H1 (cell line): ENCODE measurements around the gene HID1. TPM values are rescaled to one million over a fixed set of nuclear protein-coding genes. Genes with fewer than 3 reads are reported as not detected.
A peak's percentile ranks its signal among the peaks of the same experiment; 100 is the strongest.

ENCODE experiments used
- CTCF ChIA-PET: fragments of 300-600 bp; sonication (Branson Sonifier 250); formaldehyde crosslinking; loops from one replicate; lab custom pipeline; 2021; ENCODE audit not compliant: partially characterized antibody; lab: Charles Lee
- POLR2A ChIA-PET: fragments of 300-600 bp; sonication (Branson Sonifier 250); formaldehyde crosslinking; loops from one replicate; lab custom pipeline; 2021; ENCODE audit warnings: inconsistent platforms; ENCODE audit not compliant: partially characterized antibody; lab: Charles Lee
- DNase-seq, 2 experiments: peaks; one replicate each; pipeline versions ENCODE4 v3.0.0 to v3.0.0-alpha.2; 2010 to 2022; ENCODE audit warnings: low spot score in 2 of 2, low read depth in 1 of 2, mixed read lengths in 1 of 2
- FAIRE-seq: peaks from 2 replicates; lab custom pipeline; 2011; peaks lifted over from hg19 to GRCh38; lab: Jason Lieb, UNC
- H2AFZ ChIP-seq: 2 replicates; pipeline ENCODE4 v1.8.1; 2012; ENCODE audit warnings: low read length, inconsistent platforms
- H2AK5ac ChIP-seq: 2 replicates; pipeline ENCODE4 v1.6.1; 2013; ENCODE audit warnings: low read depth, low read length
- H2BK120ac ChIP-seq: replicated peaks from 2 replicates; pipeline ENCODE3; 2013; ENCODE audit warnings: low read depth, low read length, inconsistent platforms
- H2BK12ac ChIP-seq: 2 replicates; pipeline ENCODE4 v1.6.1; 2013; ENCODE audit warnings: low read depth, low read length
- H2BK15ac ChIP-seq: 2 replicates; pipeline ENCODE4 v1.6.1; 2013; ENCODE audit warnings: low read length
- H2BK20ac ChIP-seq: 2 replicates; pipeline ENCODE4 v1.6.1; 2013; ENCODE audit warnings: low read length
- H2BK5ac ChIP-seq: 2 replicates; pipeline ENCODE4 v1.6.1; 2013; ENCODE audit warnings: low read depth, low read length
- H3K14ac ChIP-seq: 2 replicates; pipeline ENCODE4 v1.6.1; 2013; ENCODE audit warnings: inconsistent platforms; ENCODE audit not compliant: insufficient read length
- H3K18ac ChIP-seq: 2 replicates; pipeline ENCODE4 v1.6.1; 2013; ENCODE audit warnings: low read length; ENCODE audit errors: extremely low read depth
- H3K23ac ChIP-seq: 2 replicates; pipeline ENCODE4 v1.6.1; 2013; ENCODE audit warnings: inconsistent platforms; ENCODE audit not compliant: insufficient read length
- H3K23me2 ChIP-seq: 2 replicates; pipeline ENCODE4 v1.6.1; 2013; ENCODE audit warnings: low read depth, low read length
- H3K27ac ChIP-seq: 2 replicates; pipeline ENCODE4 v1.6.1; 2011; ENCODE audit warnings: low read depth, low read length, inconsistent platforms
- H3K27me3 ChIP-seq, 4 experiments: replicated peaks in 1 of 4; 1 replicate in 1 of 4; 2 replicates in 3 of 4; pipeline versions ENCODE4 v1.6.1 to v1.8.1; 2011 to 2013; ENCODE audit warnings: low read length in 3 of 4, mild to moderate bottlenecking in 3 of 4, inconsistent platforms in 2 of 4, mixed read lengths in 2 of 4, moderate library complexity in 1 of 4; ENCODE audit not compliant: control insufficient read depth in 3 of 4, insufficient read depth in 3 of 4; ENCODE audit errors: extremely low read depth in 1 of 4
- H3K36me3 ChIP-seq, 4 experiments: 2 replicates each; pipeline versions ENCODE4 v1.6.1 to v1.8.1; 2011 to 2013; ENCODE audit warnings: mild to moderate bottlenecking in 4 of 4, low read length in 3 of 4, moderate library complexity in 2 of 4, control low read depth in 1 of 4, inconsistent platforms in 1 of 4; ENCODE audit not compliant: insufficient read depth in 4 of 4, control insufficient read depth in 2 of 4
- H3K4ac ChIP-seq: replicated peaks from 2 replicates; pipeline ENCODE3; 2013; ENCODE audit warnings: low read length, low read depth, mixed read lengths, inconsistent platforms; ENCODE audit not compliant: insufficient read length
- H3K4me1 ChIP-seq, 4 experiments: replicated peaks in 1 of 4; 1 replicate in 1 of 4; 2 replicates in 3 of 4; pipeline versions ENCODE4 v1.6.1 to v1.8.1; 2011 to 2013; ENCODE audit warnings: low read length in 3 of 4, inconsistent platforms in 2 of 4, mixed read lengths in 1 of 4; ENCODE audit not compliant: insufficient read depth in 4 of 4, control insufficient read depth in 3 of 4
- H3K4me2 ChIP-seq, 2 experiments: 2 replicates each; pipeline versions ENCODE4 v1.6.1 to v1.8.1; 2011 to 2013; ENCODE audit warnings: low read depth in 2 of 2, low read length in 2 of 2, control low read depth in 1 of 2, inconsistent platforms in 1 of 2, mild to moderate bottlenecking in 1 of 2; ENCODE audit not compliant: insufficient read depth in 1 of 2
- H3K4me3 ChIP-seq, 4 experiments: fragments of 200-600, 300-600 bp in 1 of 4; sonication (generic), shearing (Covaris generic), sonication (Bioruptor Twin) in 1 of 4; 2 replicates each; pipeline versions ENCODE4 v1.5.1 to v1.8.1; 2011 to 2016; ENCODE audit warnings: low read length in 4 of 4, low read depth in 3 of 4, control low read depth in 2 of 4, inconsistent platforms in 2 of 4, mild to moderate bottlenecking in 2 of 4, mixed read lengths in 1 of 4, moderate library complexity in 1 of 4; ENCODE audit not compliant: insufficient read depth in 2 of 4; ENCODE audit errors: extremely low read depth in 1 of 4
- H3K56ac ChIP-seq: replicated peaks from 2 replicates; pipeline ENCODE3; 2013; ENCODE audit warnings: low read depth, mild to moderate bottlenecking, mixed read lengths, low read length, inconsistent platforms; ENCODE audit not compliant: insufficient read length
- H3K79me1 ChIP-seq: 2 replicates; pipeline ENCODE4 v1.6.1; 2013; ENCODE audit warnings: low read depth, low read length, control low read depth
- H3K79me2 ChIP-seq, 2 experiments: 2 replicates each; pipeline versions ENCODE4 v1.6.1 to v1.8.1; 2012 to 2013; ENCODE audit warnings: low read length in 2 of 2, mild to moderate bottlenecking in 2 of 2, inconsistent platforms in 1 of 2; ENCODE audit not compliant: insufficient read depth in 2 of 2, control insufficient read depth in 1 of 2
- H3K9ac ChIP-seq, 4 experiments: replicated peaks in 1 of 4; 1 replicate in 1 of 4; 2 replicates in 3 of 4; pipeline versions ENCODE4 v1.6.1 to v1.8.1; 2011 to 2013; ENCODE audit warnings: low read depth in 3 of 4, low read length in 3 of 4, control low read depth in 2 of 4, mild to moderate bottlenecking in 2 of 4, moderate library complexity in 2 of 4, inconsistent platforms in 1 of 4; ENCODE audit errors: extremely low read depth in 1 of 4
- H3K9me3 ChIP-seq, 2 experiments: 2 replicates each; pipeline versions ENCODE4 v1.6.1 to v1.8.1; 2012 to 2013; ENCODE audit warnings: mild to moderate bottlenecking in 2 of 2, moderate library complexity in 2 of 2, control low read depth in 1 of 2, inconsistent platforms in 1 of 2, low read depth in 1 of 2, low read length in 1 of 2, mixed read lengths in 1 of 2; ENCODE audit not compliant: insufficient read depth in 2 of 2
- H4K20me1 ChIP-seq, 2 experiments: replicated peaks in 1 of 2; 2 replicates each; pipeline versions ENCODE3 to v1.8.1; 2011 to 2013; ENCODE audit warnings: inconsistent platforms in 2 of 2, low read length in 2 of 2, mild to moderate bottlenecking in 1 of 2; ENCODE audit not compliant: insufficient read depth in 2 of 2, control insufficient read depth in 1 of 2
- H4K5ac ChIP-seq: 2 replicates; pipeline ENCODE4 v1.6.1; 2013; ENCODE audit warnings: low read length, low read depth, mixed read lengths, inconsistent platforms; ENCODE audit not compliant: insufficient read length
- H4K8ac ChIP-seq: 2 replicates; pipeline ENCODE4 v1.8.0; 2013; ENCODE audit warnings: mild to moderate bottlenecking, moderate library complexity, low read length, inconsistent platforms; ENCODE audit not compliant: insufficient read depth; ENCODE audit errors: extremely low read depth
- H4K91ac ChIP-seq: replicated peaks from 2 replicates; pipeline ENCODE3; 2013; ENCODE audit warnings: low read length, mixed read lengths, inconsistent platforms; ENCODE audit not compliant: insufficient read length
- CBX8 ChIP-seq: fragments of 300-800, 300-1000 bp; sonication (generic); IDR thresholded peaks from 2 replicates; pipeline ENCODE4 v1.7.1; 2016; ENCODE audit warnings: low read depth, low read length, borderline replicate concordance
- GABPA ChIP-seq: IDR thresholded peaks from 2 replicates; pipeline ENCODE4 v1.6.1; 2011; ENCODE audit warnings: mild to moderate bottlenecking, low read length, moderate library complexity, borderline replicate concordance; ENCODE audit not compliant: insufficient read depth
- HDAC6 ChIP-seq: IDR thresholded peaks from one replicate; pipeline ENCODE4 v1.7.1; 2012; ENCODE audit warnings: low read depth, mild to moderate bottlenecking, inconsistent platforms, low read length, moderate library complexity
- JUND ChIP-seq: IDR thresholded peaks from 2 replicates; pipeline ENCODE4 v1.6.1; 2011; ENCODE audit warnings: mild to moderate bottlenecking, improper control_type of control experiment, low read length
- MAFK ChIP-seq: IDR thresholded peaks from 2 replicates; pipeline ENCODE4 v1.6.1; 2012; ENCODE audit warnings: low read depth, mild to moderate bottlenecking, improper control_type of control experiment, low read length
- NRF1 ChIP-seq: IDR thresholded peaks from 2 replicates; pipeline ENCODE4 v1.6.1; 2011; ENCODE audit warnings: mild to moderate bottlenecking, low read depth, low read length, improper control_type of control experiment
- PHF8 ChIP-seq: fragments of 200-600 bp; sonication (generic); conservative IDR thresholded peaks from 2 replicates; pipeline ENCODE4 v1.7.1; 2012; ENCODE audit warnings: low read depth, mild to moderate bottlenecking, inconsistent platforms, low read length, moderate library complexity
- POLR2A ChIP-seq, 2 experiments: IDR thresholded peaks; 1 replicate in 1 of 2; 2 replicates in 1 of 2; pipeline ENCODE4 v1.6.1; 2011; ENCODE audit warnings: low read depth in 2 of 2, low read length in 2 of 2, mild to moderate bottlenecking in 2 of 2; ENCODE audit errors: control extremely low read depth in 1 of 2
- RNF2 ChIP-seq: fragments of 200-900, 300-1000 bp; sonication (generic); IDR thresholded peaks from 2 replicates; pipeline ENCODE4 v1.7.1; 2016; ENCODE audit warnings: borderline replicate concordance, low read depth, mild to moderate bottlenecking, antibody characterized with exemption, low read length; ENCODE audit not compliant: poor library complexity, severe bottlenecking; ENCODE audit errors: missing control alignments
- SIRT6 ChIP-seq: IDR thresholded peaks from one replicate; pipeline ENCODE4 v1.7.1; 2012; ENCODE audit warnings: low read length, inconsistent platforms
- SRF ChIP-seq: IDR thresholded peaks from 2 replicates; pipeline ENCODE4 v1.6.1; 2011; ENCODE audit warnings: mild to moderate bottlenecking, low read depth, low read length, moderate library complexity
- TCF12 ChIP-seq: IDR thresholded peaks from 2 replicates; pipeline ENCODE4 v1.6.1; 2011; ENCODE audit warnings: low read depth, mild to moderate bottlenecking, low read length
- YY1 ChIP-seq: IDR thresholded peaks from 2 replicates; pipeline ENCODE4 v1.6.1; 2011; ENCODE audit warnings: low read depth, mild to moderate bottlenecking, low read length
- WGBS, 2 experiments: shearing (Covaris generic) in 1 of 2; methylation state at CpG; one replicate each; pipeline versions ENCODE4 v1.1.6 to v1.1.7; 2013 to 2015; ENCODE audit warnings: low lambda C conversion rate in 2 of 2, mixed read lengths in 2 of 2, inconsistent platforms in 1 of 2, low coverage in 1 of 2, missing lambda C conversion rate in 1 of 2; ENCODE audit not compliant: insufficient replicate concordance in 2 of 2, insufficient coverage in 1 of 2, insufficient read length in 1 of 2; ENCODE audit errors: extremely low coverage in 1 of 2, missing lambda C conversion rate in 1 of 2; 5-methylcytosine and 5-hydroxymethylcytosine counted together
- polyA plus RNA-seq, 7 experiments: library from polyadenylated mRNA; depleted of rRNA in 3 of 7; stranded (reverse) in 5 of 7; unstranded in 2 of 7; fragments of >200 nt in 5 of 7; fragments of 200-250 nt in 2 of 7; gene quantifications; 1 replicate in 5 of 7; 2 replicates in 1 of 7; 4 replicates in 1 of 7; pipeline versions ENCODE4 v1.2.1 to v1.2.3, GENCODE V29; 2011 to 2013; ENCODE audit warnings: missing spikeins in 2 of 7, mixed read lengths in 2 of 7
- total RNA-seq: library from RNA; stranded (reverse); fragmentation: NEBNext Ultra II Directional; extraction: Animal tissue kit (Norgen Biotek cat#: 25700); gene quantifications from 2 replicates; pipeline ENCODE4 v1.2.1, GENCODE V29; 2021

The HID1 gene
- total and polyA plus RNA-seq, 2 of the 8 experiments (the other 6 are each of a cell fraction or from before 2014, with no cell fraction given) = 15.1 to 25.9 TPM

DNA sequence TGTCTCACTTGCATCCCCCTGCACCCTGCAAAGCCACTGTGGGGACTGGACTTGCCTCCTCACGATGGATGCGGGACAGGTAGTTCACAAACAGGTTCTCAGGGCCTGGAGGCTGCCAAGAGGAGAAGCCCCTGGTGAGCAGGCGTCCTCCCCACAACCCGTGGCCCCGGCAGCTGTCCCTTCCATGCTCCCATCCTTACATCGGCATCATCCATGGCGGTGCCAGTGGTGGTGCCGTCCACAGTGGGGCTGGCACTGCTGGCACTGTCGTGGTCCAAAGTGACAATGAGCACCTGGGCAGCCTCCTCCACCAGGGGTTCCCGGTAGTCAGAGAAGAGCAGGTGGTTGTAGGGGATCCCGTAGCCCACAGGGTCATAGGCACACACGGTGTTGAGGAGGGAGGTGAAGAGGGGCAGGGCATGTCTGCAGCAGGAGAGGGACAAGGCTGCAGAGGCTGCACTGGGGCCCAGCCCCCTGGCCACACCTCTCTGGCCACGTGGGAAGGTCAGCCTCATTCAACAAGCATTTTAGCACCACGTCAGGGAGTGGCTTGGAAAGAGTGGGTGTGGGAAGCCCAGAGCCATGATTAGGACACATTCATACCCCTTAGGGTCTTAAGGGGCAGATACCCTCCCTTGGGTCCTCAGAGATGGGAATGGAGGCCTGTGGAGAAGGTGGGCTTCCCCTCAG, 12.6 kb downstream of the HID1 start:
- H3K27me3 ChIP-seq = peaks cover 0 to 5% (median 2%) of the 10 kb centered on the region in 4 experiments; a peak in 3 of 7 replicates
- WGBS, 2 experiments = 83% methylated on average over 14 of the region's 14 CpGs; no CpG with 5 or more reads in 1 of the 2 experiments
- H3K18ac ChIP-seq = no peak overlapping the region
- no peak overlapping the region for H3K56ac ChIP-seq
- no peak overlapping the region for H4K5ac ChIP-seq
- H3K9ac ChIP-seq = no peak overlapping the region
- FAIRE-seq (no peak), DNase-seq (no peak)
- H3K4ac ChIP-seq = no peak overlapping the region
- H3K9me3 ChIP-seq = no peaks in the 10 kb centered on the region
- H4K91ac ChIP-seq = no peak overlapping the region
- H2BK20ac ChIP-seq = no peak overlapping the region
- H3K79me2 ChIP-seq = no peaks in the 10 kb centered on the region
- no peak overlapping the region for H2AFZ ChIP-seq
- H3K23me2 ChIP-seq = no peaks in the 10 kb centered on the region
- CTCF ChIA-PET = interaction anchor here (0.9 to 27.2 kb wide), 36 partner anchors 10 to 453 kb away, joined by 3 to 1072 read pairs (median 8); partner anchors contain the start of genes ARMC7, CDR2L, HID1 and MRPL58
- no peak overlapping the region for H2AK5ac ChIP-seq
- H4K8ac ChIP-seq = no peak overlapping the region
- no peak overlapping the region for H3K14ac ChIP-seq
- H3K36me3 ChIP-seq = no peaks in the 10 kb centered on the region
- no peak overlapping the region for H3K23ac ChIP-seq
- peak overlapping the region; percentile 81; the same call in 1 of the 2 replicates for H2BK15ac ChIP-seq
- no peaks in the 10 kb centered on the region for H3K79me1 ChIP-seq
- H2BK120ac ChIP-seq = no peak overlapping the region
- H3K4me1 ChIP-seq = peaks cover 0 to 7% (median 1%) of the 10 kb centered on the region in 4 experiments; a peak in 4 of 7 replicates
- H3K4me2 ChIP-seq = no peak overlapping the region
- H4K20me1 ChIP-seq = peaks cover 0 to 2% of the 10 kb centered on the region in 2 experiments
- H3K4me3 ChIP-seq = no peak overlapping the region
- peak overlapping the region; percentile 12; the same call in 1 of the 2 replicates for H2BK12ac ChIP-seq
- POLR2A ChIA-PET = interaction anchor here (0.8 to 2.5 kb wide), 6 partner anchors 9 to 75 kb away, joined by 3 to 37 read pairs (median 4); partner anchors contain the start of genes HID1, MRPL58 and OTOP2
- no peak overlapping the region; the same call in 1 of the 2 replicates for H2BK5ac ChIP-seq
- no peak overlapping the region for H3K27ac ChIP-seq
- TF ChIP-seq GABPA (no peak), SRF (no peak), POLR2A (IDR thresholded peaks at IDR 0.05; ENCODE audit: control extremely low read depth in 1 of 2, low read depth in 2 of 2, low read length in 2 of 2) (no peak), YY1 (no peak), JUND (no peak), RNF2 (no peak), NRF1 (no peak), SIRT6 (no peak), PHF8 (no peak), TCF12 (no peak), CBX8 (no peak), MAFK (no peak), HDAC6 (no peak)
